Duodenal mucosa (tissue), 2 donors: ENCODE data around the gene STXBP6.

Source experiments
- H3K27ac ChIP-seq: one replicate; pipeline ENCODE4 v1.7.0; 2013; ENCODE audit warnings: low read depth, low read length
- H3K27me3 ChIP-seq, 2 donors: one replicate each; pipeline ENCODE4 v1.7.0; 2013; ENCODE audit warnings: low read length in 2 of 2, control low read depth in 1 of 2; ENCODE audit not compliant: insufficient read depth in 2 of 2, control insufficient read depth in 1 of 2
- H3K36me3 ChIP-seq, 2 donors: one replicate each; pipeline ENCODE4 v1.7.0; 2013; ENCODE audit warnings: low read length in 2 of 2, control low read depth in 1 of 2; ENCODE audit not compliant: insufficient read depth in 2 of 2, control insufficient read depth in 1 of 2
- H3K4me1 ChIP-seq, 2 donors: one replicate each; pipeline ENCODE4 v1.7.0; 2013; ENCODE audit warnings: low read length in 2 of 2, control low read depth in 1 of 2; ENCODE audit not compliant: insufficient read depth in 2 of 2, control insufficient read depth in 1 of 2
- H3K4me3 ChIP-seq, 2 donors: one replicate each; pipeline ENCODE4 v1.7.0; 2013; ENCODE audit warnings: low read length in 2 of 2, low read depth in 1 of 2
- H3K9ac ChIP-seq, 2 donors: one replicate each; pipeline ENCODE4 v1.7.0; 2013; ENCODE audit warnings: low read length in 2 of 2, low read depth in 1 of 2
- H3K9me3 ChIP-seq, 2 donors: one replicate each; pipeline ENCODE4 v1.7.0; 2013; ENCODE audit warnings: low read length in 2 of 2, control low read depth in 1 of 2; ENCODE audit not compliant: control insufficient read depth in 1 of 2

The STXBP6 gene

DNA sequence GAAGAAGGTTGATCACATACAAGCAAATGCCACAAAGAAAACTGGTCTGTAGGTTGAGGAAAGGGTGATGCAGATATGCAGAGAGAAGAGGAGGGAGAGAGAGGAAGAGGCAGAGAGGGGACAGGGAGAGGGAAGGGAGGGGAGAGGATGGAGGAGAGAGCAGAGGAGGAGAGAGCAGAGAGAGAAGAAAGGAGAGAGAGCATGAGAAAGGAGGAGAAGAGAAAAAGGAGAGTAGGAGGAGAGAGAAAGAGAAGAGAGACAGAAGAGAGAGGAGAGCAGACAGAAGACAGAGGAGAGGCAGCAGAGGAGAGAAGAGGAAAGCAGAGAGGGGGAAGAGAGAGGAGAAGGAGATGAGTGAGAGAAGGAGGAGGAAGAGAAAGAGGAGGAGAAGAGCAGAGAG, 59.2 kb downstream of the STXBP6 start:
- Histone ChIP-seq H3K4me3 (no peak overlapping the region), H3K9me3 (no peaks in the 10 kb centered on the region), H3K9ac (no peak overlapping the region), H3K36me3 (no peaks in the 10 kb centered on the region), H3K27me3 (no peaks in the 10 kb centered on the region), H3K4me1 (peaks cover 5 to 10% of the 10 kb centered on the region in 2 donors), H3K27ac (no peak overlapping the region)

- no peaks in the 10 kb centered on the region for H3K9me3 ChIP-seq
- H3K36me3 ChIP-seq = no peaks in the 10 kb centered on the region
- H3K4me3 ChIP-seq = no peak overlapping the region
- no peaks in the 10 kb centered on the region for H3K27me3 ChIP-seq
- H3K9ac ChIP-seq = no peak overlapping the region
- no peak overlapping the region for H3K27ac ChIP-seq
- H3K4me1 ChIP-seq = peaks cover 12 to 18% of the 10 kb centered on the region in 2 donors
These were observed 59.9 kb downstream of the STXBP6 start for GRCh38 chr14:24990050-24990449.

GRCh38 chr14:24988760-24989159, 61.2 kb downstream of the STXBP6 start:
- H3K9ac ChIP-seq = no peak overlapping the region
- H3K27ac ChIP-seq = no peak overlapping the region
- H3K4me1 ChIP-seq = peaks cover 21 to 27% of the 10 kb centered on the region in 2 donors
- no peaks in the 10 kb centered on the region for H3K36me3 ChIP-seq
- H3K4me3 ChIP-seq = no peak overlapping the region
- no peaks in the 10 kb centered on the region for H3K9me3 ChIP-seq
- no peaks in the 10 kb centered on the region for H3K27me3 ChIP-seq

DNA sequence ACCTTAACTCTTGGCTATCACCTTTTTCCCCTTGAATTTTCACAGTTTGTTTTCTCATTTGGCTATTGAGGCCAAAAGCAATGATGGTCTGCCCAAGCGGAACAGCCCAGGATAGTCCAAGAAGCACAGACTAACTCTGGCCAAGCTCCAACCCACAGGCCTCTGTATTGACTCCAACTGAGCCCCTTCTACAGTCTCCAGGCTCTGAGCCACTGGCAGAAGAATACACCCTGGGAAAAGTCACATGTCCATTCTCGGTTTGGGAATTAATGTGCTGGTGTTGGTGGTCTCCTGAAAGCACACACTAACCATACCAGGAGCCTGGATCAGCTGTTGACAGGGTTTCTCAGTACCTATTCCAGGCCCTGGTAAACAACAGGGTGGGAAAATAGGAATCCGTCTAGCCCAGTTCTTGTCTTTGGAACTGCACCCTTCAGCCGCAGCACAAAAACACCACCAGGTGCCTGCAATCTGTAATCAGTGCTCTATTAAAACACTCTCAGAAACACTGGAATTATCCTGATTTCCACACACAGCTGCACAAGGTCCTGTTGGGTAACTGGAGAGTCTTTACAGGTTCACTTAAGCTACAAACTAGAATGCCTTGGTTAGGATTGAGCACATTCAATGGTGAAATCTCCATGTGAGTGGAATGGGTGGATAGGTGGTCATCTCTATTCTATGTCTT, 63.6 kb downstream of the STXBP6 start:
- Histone ChIP-seq H3K36me3 (no peaks in the 10 kb centered on the region), H3K9ac (no peak overlapping the region), H3K4me3 (no peak overlapping the region), H3K4me1 (peaks cover 21 to 43% of the 10 kb centered on the region in 2 donors), H3K9me3 (no peaks in the 10 kb centered on the region), H3K27ac (no peak overlapping the region), H3K27me3 (no peaks in the 10 kb centered on the region)

- no peaks in the 10 kb centered on the region for H3K9me3 ChIP-seq
- H3K9ac ChIP-seq = peak overlapping the region in 1 of 2 donors; percentile 6
- H3K4me1 ChIP-seq = peaks cover 21 to 43% of the 10 kb centered on the region in 2 donors
- H3K4me3 ChIP-seq = peak overlapping the region in 1 of 2 donors; percentile 30
- H3K27ac ChIP-seq = no peak overlapping the region
- no peaks in the 10 kb centered on the region for H3K27me3 ChIP-seq
- no peaks in the 10 kb centered on the region for H3K36me3 ChIP-seq
These were observed 64.9 kb downstream of the STXBP6 start for GRCh38 chr14:24984846-24985589.

DNA sequence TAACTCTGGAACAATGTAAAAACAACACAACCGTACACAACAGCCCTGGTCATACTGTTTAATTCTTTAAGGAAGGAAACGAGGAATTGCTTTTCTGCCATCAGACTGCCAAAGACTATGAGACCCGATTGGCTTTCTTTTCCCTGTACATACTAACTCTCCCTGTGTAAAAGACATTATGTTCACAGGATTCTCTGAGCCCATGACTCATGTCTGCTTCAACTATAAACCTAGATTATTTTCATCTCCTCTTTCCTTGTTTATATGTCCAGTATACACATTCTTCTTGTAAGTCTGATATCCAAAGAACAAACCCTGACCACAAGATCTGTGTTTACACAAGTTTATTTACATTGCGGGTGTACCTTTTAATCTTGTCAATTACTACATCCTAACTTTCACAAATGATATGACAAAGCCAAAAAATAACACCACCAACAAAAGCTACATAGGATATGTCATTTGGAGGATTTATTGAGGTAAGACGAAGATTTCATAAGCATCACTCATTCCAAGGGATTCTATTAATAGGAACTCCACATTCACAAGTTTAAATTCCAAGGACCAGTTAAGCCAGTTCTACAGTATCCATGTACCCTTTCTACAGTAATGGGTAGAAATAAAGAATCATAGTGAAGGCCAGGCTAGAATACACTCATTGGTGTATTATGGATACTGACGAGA, 67.3 kb downstream of the STXBP6 start:
- no peaks in the 10 kb centered on the region for H3K36me3 ChIP-seq
- H3K9ac ChIP-seq = no peak overlapping the region
- H3K9me3 ChIP-seq = no peaks in the 10 kb centered on the region
- H3K27me3 ChIP-seq = no peaks in the 10 kb centered on the region
- no peak overlapping the region for H3K27ac ChIP-seq
- H3K4me3 ChIP-seq = no peak overlapping the region
- H3K4me1 ChIP-seq = peaks cover 31 to 66% of the 10 kb centered on the region in 2 donors

GRCh38 chr14:24979725-24980239, 70.2 kb downstream of the STXBP6 start:
- Histone ChIP-seq H3K36me3 (no peaks in the 10 kb centered on the region), H3K4me1 (peaks cover 16 to 55% of the 10 kb centered on the region in 2 donors), H3K9ac (no peak overlapping the region), H3K9me3 (no peaks in the 10 kb centered on the region), H3K4me3 (no peak overlapping the region), H3K27me3 (no peaks in the 10 kb centered on the region), H3K27ac (no peak overlapping the region)

GRCh38 chr14:24978862-24979724, 70.9 kb downstream of the STXBP6 start:
- Histone ChIP-seq H3K4me1 (peaks cover 10 to 48% of the 10 kb centered on the region in 2 donors), H3K9me3 (no peaks in the 10 kb centered on the region), H3K9ac (no peak overlapping the region), H3K4me3 (peak overlapping the region in 1 of 2 donors; percentile 17), H3K36me3 (no peaks in the 10 kb centered on the region), H3K27ac (no peak overlapping the region), H3K27me3 (no peaks in the 10 kb centered on the region)

- Histone ChIP-seq H3K36me3 (no peaks in the 10 kb centered on the region), H3K27me3 (no peaks in the 10 kb centered on the region), H3K4me1 (peaks cover 10 to 38% of the 10 kb centered on the region in 2 donors), H3K9me3 (no peaks in the 10 kb centered on the region), H3K9ac (no peak overlapping the region), H3K27ac (no peak overlapping the region), H3K4me3 (no peak overlapping the region)
These were observed 73.3 kb downstream of the STXBP6 start for GRCh38 chr14:24976602-24977001.
